Psoas muscle (tissue), 8 donors: ENCODE results near the gene FLRT2. TPM values are rescaled to one million over a fixed set of nuclear protein-coding genes. Genes with fewer than 3 reads are reported as not detected.

ENCODE experiments used
- ATAC-seq, 4 donors: fragments of 200-7000 bp; cut with Tn5 transposase; one replicate each; pipeline ENCODE4 v1.9.1; 2020; ENCODE audit warnings: moderate library complexity in 3 of 4, mild to moderate bottlenecking in 2 of 4
- DNase-seq, 2 donors: peaks; one replicate each; pipeline ENCODE4 v3.0.0-alpha.2; 2020
- H3K27ac ChIP-seq: fragments of 200-600 bp; one replicate; pipeline ENCODE4 v1.8.0; 2022
- H3K27me3 ChIP-seq, 3 donors: fragments of 200-600 bp in 1 of 3; one replicate each; pipeline versions ENCODE4 v1.6.1 to v1.8.0; 2013 to 2022; ENCODE audit warnings: low read length in 2 of 3, mild to moderate bottlenecking in 2 of 3, moderate library complexity in 1 of 3; ENCODE audit not compliant: insufficient read depth in 3 of 3
- H3K36me3 ChIP-seq, 2 donors: fragments of 200-600 bp in 1 of 2; one replicate each; pipeline versions ENCODE4 v1.6.1 to v1.8.0; 2013 to 2022; ENCODE audit warnings: low read depth in 1 of 2, mild to moderate bottlenecking in 1 of 2, moderate library complexity in 1 of 2; ENCODE audit not compliant: insufficient read depth in 1 of 2
- H3K4me1 ChIP-seq: fragments of 200-600 bp; one replicate; pipeline ENCODE4 v1.8.0; 2022
- H3K4me3 ChIP-seq: fragments of 200-600 bp; one replicate; pipeline ENCODE4 v1.8.0; 2022; ENCODE audit warnings: mild to moderate bottlenecking
- H3K9me3 ChIP-seq: fragments of 200-600 bp; one replicate; pipeline ENCODE4 v1.8.0; 2022
- WGBS, 3 donors: extraction: QIAGEN DNeasy Blood & Tissue Kit; methylation state at CpG; one replicate each; pipeline versions ENCODE4 v1.1.6 to v1.1.7; 2013; 5-methylcytosine and 5-hydroxymethylcytosine counted together
- intact Hi-C, 2 donors: fragments of 100-400 bp; cut with DNase I; formaldehyde crosslinking; loops; one replicate each; pipeline versions ENCODE4 v1.11.0 to v1.14.2; 2022
- long read RNA-seq, 2 donors: library from polyadenylated mRNA; unstranded; transcript quantifications; one replicate each; pipeline ENCODE4 v2.0.0, GENCODE V29; 2021
- polyA plus RNA-seq, 3 donors: library from polyadenylated mRNA; stranded (reverse); fragments of 200-250 nt; gene quantifications; one replicate each; pipeline ENCODE4 v1.2.3, GENCODE V29; 2013
- total RNA-seq, 4 donors: library from RNA; stranded (reverse); fragmentation: NEBNext Ultra II Directional in 2 of 4; extraction: Animal tissue kit (Norgen Biotek cat#: 25700) in 2 of 4; gene quantifications; one replicate each; pipeline versions ENCODE4 v1.2.1 to v1.2.4, GENCODE V29; 2021 to 2023
- TF ChIP-seq, protein P1 (sequence below): fragments of 200-600 bp; IDR thresholded peaks from one replicate; pipeline ENCODE4 v1.8.0; 2022; ENCODE audit warnings: antibody characterized with exemption
- donor health status: healthy with polysubstance abuse.
- donor health status: DM: no; HTN: no; CAD: no; lungs with moderate emphysema.
- donor health status: Bipolar disorder and iron deficiency.
- donor health status: healthy.
- donor health status: DM: yes; HTN: yes; CAD: no.
- donor health status: DM: no; HTN: no; CAD: no.
- donor health status: DM: no; HTN: no; CAD: no.
- donor health status: DM: yes; HTN: yes; CAD: no.

FLRT2 gene, protein sequence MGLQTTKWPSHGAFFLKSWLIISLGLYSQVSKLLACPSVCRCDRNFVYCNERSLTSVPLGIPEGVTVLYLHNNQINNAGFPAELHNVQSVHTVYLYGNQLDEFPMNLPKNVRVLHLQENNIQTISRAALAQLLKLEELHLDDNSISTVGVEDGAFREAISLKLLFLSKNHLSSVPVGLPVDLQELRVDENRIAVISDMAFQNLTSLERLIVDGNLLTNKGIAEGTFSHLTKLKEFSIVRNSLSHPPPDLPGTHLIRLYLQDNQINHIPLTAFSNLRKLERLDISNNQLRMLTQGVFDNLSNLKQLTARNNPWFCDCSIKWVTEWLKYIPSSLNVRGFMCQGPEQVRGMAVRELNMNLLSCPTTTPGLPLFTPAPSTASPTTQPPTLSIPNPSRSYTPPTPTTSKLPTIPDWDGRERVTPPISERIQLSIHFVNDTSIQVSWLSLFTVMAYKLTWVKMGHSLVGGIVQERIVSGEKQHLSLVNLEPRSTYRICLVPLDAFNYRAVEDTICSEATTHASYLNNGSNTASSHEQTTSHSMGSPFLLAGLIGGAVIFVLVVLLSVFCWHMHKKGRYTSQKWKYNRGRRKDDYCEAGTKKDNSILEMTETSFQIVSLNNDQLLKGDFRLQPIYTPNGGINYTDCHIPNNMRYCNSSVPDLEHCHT
- total RNA-seq, result 10 to 100 TPM in 1 of 4 donors, 1 to 10 TPM in 3; 2.4 to 10.2 (median 7.0) TPM
- polyA plus RNA-seq, result 1 to 10 TPM; 1.3 to 2.4 (median 1.5) TPM
- long read RNA-seq, donor 1, partial matches to known transcripts, result 0 of 2 reads
- long read RNA-seq, donor 1, other reads (novel, unspliced or antisense), result 2 of 2 reads
- long read RNA-seq, donor 2, partial matches to known transcripts, result 0 of 6 reads
- long read RNA-seq, donor 2, other reads (novel, unspliced or antisense), result 6 of 6 reads

GRCh38 chr14:85529803-85530574, at the start of gene FLRT2:
Gene FLRT2 (plus strand): TSS chr14:85530144. CDS start chr14:85621515, 91,371 bp downstream.
- Histone ChIP-seq H3K27me3 (peaks cover 0 to 43% (median 9%) of the 10 kb centered on the region in 3 donors), H3K27ac (peak within 1 kb of the TSS; percentile 83), H3K9me3 (no peaks in the 10 kb centered on the region), H3K4me3 (peak within 1 kb of the TSS; percentile 77), H3K36me3 (no peaks in the 10 kb centered on the region), H3K4me1 (no peaks in the 10 kb centered on the region)
- intact Hi-C loops, result loop anchor here (5.0 to 10.0 kb wide), 6 partner anchors 85 to 1525 kb away; no protein-coding TSS in a partner anchor
- WGBS, 3 donors, result 0 to 1% (median 0%) methylated on average over 52 to 57 of the region's 57 CpGs
- peak in 3 of 4 donors; percentile 2 to 15 (median 14) for ATAC-seq
- peak; percentile 61 to 77 for DNase-seq
- TF ChIP-seq, protein P1, sequence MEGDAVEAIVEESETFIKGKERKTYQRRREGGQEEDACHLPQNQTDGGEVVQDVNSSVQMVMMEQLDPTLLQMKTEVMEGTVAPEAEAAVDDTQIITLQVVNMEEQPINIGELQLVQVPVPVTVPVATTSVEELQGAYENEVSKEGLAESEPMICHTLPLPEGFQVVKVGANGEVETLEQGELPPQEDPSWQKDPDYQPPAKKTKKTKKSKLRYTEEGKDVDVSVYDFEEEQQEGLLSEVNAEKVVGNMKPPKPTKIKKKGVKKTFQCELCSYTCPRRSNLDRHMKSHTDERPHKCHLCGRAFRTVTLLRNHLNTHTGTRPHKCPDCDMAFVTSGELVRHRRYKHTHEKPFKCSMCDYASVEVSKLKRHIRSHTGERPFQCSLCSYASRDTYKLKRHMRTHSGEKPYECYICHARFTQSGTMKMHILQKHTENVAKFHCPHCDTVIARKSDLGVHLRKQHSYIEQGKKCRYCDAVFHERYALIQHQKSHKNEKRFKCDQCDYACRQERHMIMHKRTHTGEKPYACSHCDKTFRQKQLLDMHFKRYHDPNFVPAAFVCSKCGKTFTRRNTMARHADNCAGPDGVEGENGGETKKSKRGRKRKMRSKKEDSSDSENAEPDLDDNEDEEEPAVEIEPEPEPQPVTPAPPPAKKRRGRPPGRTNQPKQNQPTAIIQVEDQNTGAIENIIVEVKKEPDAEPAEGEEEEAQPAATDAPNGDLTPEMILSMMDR, result no peak

GRCh38 chr14:85481471-85481870, 48.5 kb upstream of the FLRT2 start:
- Histone ChIP-seq H3K27ac (no peak overlapping the region), H3K9me3 (no peaks in the 10 kb centered on the region), H3K4me1 (no peaks in the 10 kb centered on the region), H3K4me3 (no peak overlapping the region), H3K27me3 (no peaks in the 10 kb centered on the region), H3K36me3 (no peaks in the 10 kb centered on the region)
- intact Hi-C loops, result no loop called here
- DNase-seq, result no peak
- ATAC-seq, result no peak
- TF ChIP-seq, protein P1, result no peak
- 82 to 97% (median 93%) methylated on average over 3 of the region's 3 CpGs for WGBS, 3 donors

- Histone ChIP-seq H3K27me3 (no peaks in the 10 kb centered on the region), H3K4me3 (no peak overlapping the region), H3K9me3 (no peaks in the 10 kb centered on the region), H3K36me3 (no peaks in the 10 kb centered on the region), H3K4me1 (no peaks in the 10 kb centered on the region), H3K27ac (no peak overlapping the region)
- 71 to 85% (median 84%) methylated on average over 4 of the region's 4 CpGs for WGBS, 3 donors
- DNase-seq (no peak), ATAC-seq (no peak)
- TF ChIP-seq, protein P1, result no peak
- intact Hi-C loops, result no loop called here
These were observed 47.4 kb upstream of the FLRT2 start for GRCh38 chr14:85482552-85482951.

DNA sequence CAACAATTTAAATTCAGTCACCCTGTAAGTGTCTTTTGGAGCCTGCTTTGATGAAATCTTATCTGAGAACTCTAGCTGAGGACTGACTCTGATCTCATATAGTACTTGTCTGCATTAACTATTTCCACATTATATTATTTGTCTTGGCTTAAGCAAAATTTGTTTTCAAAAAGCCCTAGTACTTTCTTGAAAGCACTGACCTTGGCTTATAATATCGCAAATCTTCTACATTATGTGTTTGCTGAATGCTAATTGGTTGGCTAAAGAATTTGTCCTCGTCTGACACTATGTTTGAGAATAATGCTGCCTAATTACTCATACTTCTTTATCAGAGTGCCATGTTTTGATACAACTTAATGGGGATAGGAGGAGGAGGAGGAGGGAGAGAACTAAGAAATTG, 46.9 kb upstream of the FLRT2 start:
- Histone ChIP-seq H3K27me3 (no peaks in the 10 kb centered on the region), H3K4me1 (no peaks in the 10 kb centered on the region), H3K9me3 (no peaks in the 10 kb centered on the region), H3K27ac (no peak overlapping the region), H3K36me3 (no peaks in the 10 kb centered on the region), H3K4me3 (no peak overlapping the region)
- ATAC-seq (no peak), DNase-seq (no peak)
- WGBS, 3 donors, result 55 to 57% (median 55%) methylated on average over 2 of the region's 2 CpGs
- intact Hi-C loops, result no loop called here
- TF ChIP-seq, protein P1, result no peak
